HL-60 (cell line): ENCODE data around the gene NBL1.

Experiments
- GABPA ChIP-seq: IDR thresholded peaks from 2 replicates; pipeline ENCODE4 v1.6.1; 2012; ENCODE audit warnings: low read depth
- POLR2AphosphoS5 ChIP-seq: IDR thresholded peaks from 2 replicates; pipeline ENCODE4 v1.6.1; 2012; ENCODE audit warnings: low read depth
- SPI1 ChIP-seq: IDR thresholded peaks from 2 replicates; pipeline ENCODE4 v1.6.1; 2012; ENCODE audit warnings: low read depth, mild to moderate bottlenecking, borderline replicate concordance
- TF ChIP-seq, protein P1 (sequence below): IDR thresholded peaks from one replicate; pipeline ENCODE4 v1.5.1; 2011; ENCODE audit warnings: low read length, control low read depth, inconsistent platforms; ENCODE audit not compliant: insufficient read depth
- TF ChIP-seq, protein P2 (sequence below): IDR thresholded peaks from 2 replicates; pipeline ENCODE4 v1.6.1; 2012; ENCODE audit warnings: low read depth; ENCODE audit not compliant: insufficient replicate concordance

DNA sequence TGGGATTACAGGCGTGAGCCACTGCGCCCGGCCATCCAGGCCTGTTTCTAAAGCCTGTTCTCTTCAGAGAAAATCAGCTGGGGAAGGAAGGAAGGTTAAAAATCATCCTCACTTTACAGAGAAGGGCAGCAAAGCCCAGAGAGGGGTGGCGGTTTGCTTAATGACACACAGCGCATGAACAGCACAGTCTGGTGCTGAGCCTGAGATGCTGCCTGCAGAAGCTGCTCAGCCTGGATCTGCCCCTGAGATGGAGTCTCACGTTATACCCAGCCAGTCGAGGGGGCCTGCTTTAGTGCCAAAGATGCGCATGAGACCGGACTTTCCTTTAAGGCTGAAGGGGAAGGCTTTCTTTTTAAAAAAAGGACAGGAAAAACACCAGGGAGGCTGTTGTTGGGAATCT is 41.9 kb downstream of the NBL1 start:
- TF ChIP-seq, protein P1, sequence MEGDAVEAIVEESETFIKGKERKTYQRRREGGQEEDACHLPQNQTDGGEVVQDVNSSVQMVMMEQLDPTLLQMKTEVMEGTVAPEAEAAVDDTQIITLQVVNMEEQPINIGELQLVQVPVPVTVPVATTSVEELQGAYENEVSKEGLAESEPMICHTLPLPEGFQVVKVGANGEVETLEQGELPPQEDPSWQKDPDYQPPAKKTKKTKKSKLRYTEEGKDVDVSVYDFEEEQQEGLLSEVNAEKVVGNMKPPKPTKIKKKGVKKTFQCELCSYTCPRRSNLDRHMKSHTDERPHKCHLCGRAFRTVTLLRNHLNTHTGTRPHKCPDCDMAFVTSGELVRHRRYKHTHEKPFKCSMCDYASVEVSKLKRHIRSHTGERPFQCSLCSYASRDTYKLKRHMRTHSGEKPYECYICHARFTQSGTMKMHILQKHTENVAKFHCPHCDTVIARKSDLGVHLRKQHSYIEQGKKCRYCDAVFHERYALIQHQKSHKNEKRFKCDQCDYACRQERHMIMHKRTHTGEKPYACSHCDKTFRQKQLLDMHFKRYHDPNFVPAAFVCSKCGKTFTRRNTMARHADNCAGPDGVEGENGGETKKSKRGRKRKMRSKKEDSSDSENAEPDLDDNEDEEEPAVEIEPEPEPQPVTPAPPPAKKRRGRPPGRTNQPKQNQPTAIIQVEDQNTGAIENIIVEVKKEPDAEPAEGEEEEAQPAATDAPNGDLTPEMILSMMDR, result no peak
- TF ChIP-seq SPI1, result no peak
- no peak for TF ChIP-seq POLR2AphosphoS5
- TF ChIP-seq, protein P2, sequence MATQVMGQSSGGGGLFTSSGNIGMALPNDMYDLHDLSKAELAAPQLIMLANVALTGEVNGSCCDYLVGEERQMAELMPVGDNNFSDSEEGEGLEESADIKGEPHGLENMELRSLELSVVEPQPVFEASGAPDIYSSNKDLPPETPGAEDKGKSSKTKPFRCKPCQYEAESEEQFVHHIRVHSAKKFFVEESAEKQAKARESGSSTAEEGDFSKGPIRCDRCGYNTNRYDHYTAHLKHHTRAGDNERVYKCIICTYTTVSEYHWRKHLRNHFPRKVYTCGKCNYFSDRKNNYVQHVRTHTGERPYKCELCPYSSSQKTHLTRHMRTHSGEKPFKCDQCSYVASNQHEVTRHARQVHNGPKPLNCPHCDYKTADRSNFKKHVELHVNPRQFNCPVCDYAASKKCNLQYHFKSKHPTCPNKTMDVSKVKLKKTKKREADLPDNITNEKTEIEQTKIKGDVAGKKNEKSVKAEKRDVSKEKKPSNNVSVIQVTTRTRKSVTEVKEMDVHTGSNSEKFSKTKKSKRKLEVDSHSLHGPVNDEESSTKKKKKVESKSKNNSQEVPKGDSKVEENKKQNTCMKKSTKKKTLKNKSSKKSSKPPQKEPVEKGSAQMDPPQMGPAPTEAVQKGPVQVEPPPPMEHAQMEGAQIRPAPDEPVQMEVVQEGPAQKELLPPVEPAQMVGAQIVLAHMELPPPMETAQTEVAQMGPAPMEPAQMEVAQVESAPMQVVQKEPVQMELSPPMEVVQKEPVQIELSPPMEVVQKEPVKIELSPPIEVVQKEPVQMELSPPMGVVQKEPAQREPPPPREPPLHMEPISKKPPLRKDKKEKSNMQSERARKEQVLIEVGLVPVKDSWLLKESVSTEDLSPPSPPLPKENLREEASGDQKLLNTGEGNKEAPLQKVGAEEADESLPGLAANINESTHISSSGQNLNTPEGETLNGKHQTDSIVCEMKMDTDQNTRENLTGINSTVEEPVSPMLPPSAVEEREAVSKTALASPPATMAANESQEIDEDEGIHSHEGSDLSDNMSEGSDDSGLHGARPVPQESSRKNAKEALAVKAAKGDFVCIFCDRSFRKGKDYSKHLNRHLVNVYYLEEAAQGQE, result no peak
- no peak for TF ChIP-seq GABPA
